Nephron progenitor cell (in vitro differentiated cells): ENCODE results near the gene FGD2.

Experiments
- DNase-seq: peaks from one replicate; pipeline ENCODE4 v3.0.0; 2021
- H3K27ac Mint-ChIP-seq: 2 replicates; pipeline ENCODE4 v1.8.0; 2021; ENCODE audit warnings: mild to moderate bottlenecking, moderate library complexity, mixed read lengths
- H3K27me3 Mint-ChIP-seq: 2 replicates; pipeline ENCODE4 v1.8.0; 2021; ENCODE audit warnings: mild to moderate bottlenecking, low read depth, mixed read lengths; ENCODE audit not compliant: poor library complexity
- H3K36me3 Mint-ChIP-seq: 2 replicates; pipeline ENCODE4 v1.8.0; 2021; ENCODE audit warnings: low read depth, mixed read lengths
- H3K4me1 Mint-ChIP-seq: 2 replicates; pipeline ENCODE4 v1.8.0; 2021; ENCODE audit warnings: mixed read lengths
- H3K4me3 Mint-ChIP-seq: 2 replicates; pipeline ENCODE4 v1.8.0; 2021; ENCODE audit warnings: mild to moderate bottlenecking, moderate library complexity, mixed read lengths
- H3K9me3 Mint-ChIP-seq: 2 replicates; pipeline ENCODE4 v1.8.0; 2021; ENCODE audit warnings: mild to moderate bottlenecking, moderate library complexity, mixed read lengths
- TF ChIP-seq, protein P1 (sequence below): fragments of 200-600 bp; sonication (generic); IDR thresholded peaks from 2 replicates; pipeline ENCODE4 v1.5.0; 2021; ENCODE audit warnings: antibody characterized with exemption

Gene FGD2

DNA sequence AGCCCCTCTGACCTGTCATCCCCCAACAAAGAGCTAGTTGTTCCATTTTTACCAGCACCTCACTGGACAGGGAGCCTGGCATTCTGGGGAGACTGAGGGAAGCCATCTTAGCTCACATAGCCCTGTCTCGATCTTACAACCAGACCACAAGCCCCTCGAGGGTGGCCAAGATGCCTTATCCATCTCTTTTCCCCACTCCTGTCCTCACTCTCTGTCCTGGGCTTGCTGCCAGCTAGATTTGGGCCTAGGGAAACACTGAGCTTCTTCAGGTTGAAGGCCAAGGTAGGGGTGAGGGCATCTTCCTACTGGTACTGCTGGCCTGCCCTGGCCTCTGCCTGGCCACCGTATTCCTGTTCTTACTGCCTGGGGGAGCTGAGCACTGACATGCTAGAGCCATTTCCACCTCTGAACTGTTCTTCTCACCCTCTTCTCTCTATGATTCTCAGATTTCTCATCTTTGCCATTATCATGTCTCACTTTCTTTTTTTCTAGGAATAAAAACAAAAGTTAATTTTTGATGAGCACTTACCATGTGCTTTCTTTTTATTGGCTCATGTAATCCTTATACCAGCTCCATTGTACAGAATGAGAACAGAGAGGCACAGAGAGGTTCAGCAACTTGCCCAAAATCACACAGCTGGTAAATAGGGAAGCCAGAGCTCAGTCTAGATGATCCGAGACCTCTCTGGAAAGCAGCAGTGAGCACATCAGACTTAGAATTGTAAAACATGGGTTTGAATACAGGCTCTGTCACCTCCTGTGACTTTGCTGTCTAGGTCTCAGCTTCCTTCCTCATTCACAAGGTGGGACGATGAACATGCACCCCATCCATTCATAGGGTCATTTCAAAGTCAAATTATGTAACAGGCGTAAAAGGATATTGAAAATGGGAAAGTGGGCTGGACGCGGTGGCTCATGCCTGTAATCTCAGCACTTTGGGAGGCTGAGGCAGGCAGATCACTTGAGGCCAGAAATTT, 28.7 kb downstream of the FGD2 start:
- TF ChIP-seq, protein P1, sequence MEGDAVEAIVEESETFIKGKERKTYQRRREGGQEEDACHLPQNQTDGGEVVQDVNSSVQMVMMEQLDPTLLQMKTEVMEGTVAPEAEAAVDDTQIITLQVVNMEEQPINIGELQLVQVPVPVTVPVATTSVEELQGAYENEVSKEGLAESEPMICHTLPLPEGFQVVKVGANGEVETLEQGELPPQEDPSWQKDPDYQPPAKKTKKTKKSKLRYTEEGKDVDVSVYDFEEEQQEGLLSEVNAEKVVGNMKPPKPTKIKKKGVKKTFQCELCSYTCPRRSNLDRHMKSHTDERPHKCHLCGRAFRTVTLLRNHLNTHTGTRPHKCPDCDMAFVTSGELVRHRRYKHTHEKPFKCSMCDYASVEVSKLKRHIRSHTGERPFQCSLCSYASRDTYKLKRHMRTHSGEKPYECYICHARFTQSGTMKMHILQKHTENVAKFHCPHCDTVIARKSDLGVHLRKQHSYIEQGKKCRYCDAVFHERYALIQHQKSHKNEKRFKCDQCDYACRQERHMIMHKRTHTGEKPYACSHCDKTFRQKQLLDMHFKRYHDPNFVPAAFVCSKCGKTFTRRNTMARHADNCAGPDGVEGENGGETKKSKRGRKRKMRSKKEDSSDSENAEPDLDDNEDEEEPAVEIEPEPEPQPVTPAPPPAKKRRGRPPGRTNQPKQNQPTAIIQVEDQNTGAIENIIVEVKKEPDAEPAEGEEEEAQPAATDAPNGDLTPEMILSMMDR, result no peak
- Mint-ChIP-seq H3K4me1 (no peaks in the 10 kb centered on the region), H3K36me3 (no peaks in the 10 kb centered on the region)

DNA sequence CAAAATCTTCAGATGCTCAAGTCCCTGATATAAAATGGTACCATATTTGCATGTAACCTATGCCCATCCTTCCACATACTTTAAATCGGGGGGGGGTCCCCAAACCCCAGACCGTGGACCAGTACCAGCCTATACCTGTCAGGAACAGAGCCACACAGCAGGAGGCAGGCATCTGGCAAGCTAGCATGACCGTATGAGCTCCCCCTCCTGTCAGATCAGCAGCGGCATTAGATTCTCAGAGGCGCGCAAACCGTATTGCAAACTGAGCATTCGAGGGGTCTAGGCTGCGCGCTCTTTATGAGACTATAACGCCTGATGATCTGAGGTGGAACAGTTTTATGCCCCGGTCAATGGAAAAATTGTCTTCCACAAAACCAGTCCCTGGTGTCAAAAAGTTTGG, 30.7 kb downstream of the FGD2 start:
- peaks cover 5% of the 10 kb centered on the region for H3K9me3 Mint-ChIP-seq
- H3K36me3 Mint-ChIP-seq, result no peaks in the 10 kb centered on the region
- peaks cover 6% of the 10 kb centered on the region for H3K27me3 Mint-ChIP-seq
- no peak overlapping the region for H3K4me3 Mint-ChIP-seq
- no peaks in the 10 kb centered on the region for H3K4me1 Mint-ChIP-seq
- DNase-seq, result no peak
- TF ChIP-seq, protein P1, result no peak
- no peak overlapping the region for H3K27ac Mint-ChIP-seq

More for the DNA sequence above, 28.7 kb downstream of the FGD2 start:
- Mint-ChIP-seq H3K27ac (no peak overlapping the region), H3K9me3 (peaks cover 20% of the 10 kb centered on the region), H3K27me3 (peaks cover 3% of the 10 kb centered on the region), H3K4me3 (no peak overlapping the region)
- no peak for DNase-seq

DNA sequence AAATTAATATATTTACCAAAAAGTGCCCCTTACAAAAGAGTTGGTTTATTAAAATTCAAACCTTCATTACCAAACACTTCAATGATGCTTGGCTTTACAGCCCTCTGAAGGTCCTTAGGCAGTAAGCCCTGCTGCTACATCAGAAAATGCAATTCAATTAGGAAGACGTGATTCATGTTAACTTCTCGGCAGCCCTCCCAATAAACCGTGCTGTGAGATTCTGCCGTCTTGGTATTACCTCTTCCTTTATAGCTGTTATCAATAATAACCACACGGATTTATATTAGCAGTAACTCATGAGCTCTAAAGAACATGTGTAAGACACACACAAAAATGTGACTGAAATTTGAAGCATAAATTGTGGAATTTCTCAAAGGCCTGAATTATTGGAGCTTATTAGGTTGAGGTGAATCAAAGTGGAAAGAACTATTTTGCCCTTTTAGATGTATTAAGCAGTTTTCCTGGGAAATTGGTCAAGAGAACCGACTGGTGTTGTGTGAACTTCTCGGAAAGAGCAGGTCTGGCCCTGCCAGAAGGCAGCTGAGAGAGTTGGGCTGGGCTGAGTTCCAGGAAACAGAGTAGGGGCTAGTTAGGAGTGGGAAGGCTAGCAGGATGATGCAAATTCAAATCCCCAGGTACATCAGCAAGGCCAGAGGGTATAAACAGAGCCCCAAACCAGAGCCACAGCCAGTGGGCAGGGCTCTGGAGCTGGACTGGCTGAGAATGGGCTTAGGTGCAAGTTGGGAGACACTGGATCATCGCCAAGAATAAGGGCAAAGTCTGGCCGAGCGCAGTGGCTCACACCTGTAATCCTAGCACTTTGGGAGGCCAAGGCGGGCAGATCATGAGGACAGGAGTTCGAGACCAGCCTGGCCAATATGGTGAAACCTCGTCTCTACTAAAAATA, 33.1 kb downstream of the FGD2 start:
- H3K36me3 Mint-ChIP-seq, result no peaks in the 10 kb centered on the region
- no peaks in the 10 kb centered on the region for H3K4me1 Mint-ChIP-seq
- H3K27ac Mint-ChIP-seq, result no peak overlapping the region
- TF ChIP-seq, protein P1, result no peak
- H3K27me3 Mint-ChIP-seq, result peaks cover 8% of the 10 kb centered on the region
- no peak overlapping the region for H3K4me3 Mint-ChIP-seq
- H3K9me3 Mint-ChIP-seq, result no peaks in the 10 kb centered on the region
- DNase-seq, result no peak

DNA sequence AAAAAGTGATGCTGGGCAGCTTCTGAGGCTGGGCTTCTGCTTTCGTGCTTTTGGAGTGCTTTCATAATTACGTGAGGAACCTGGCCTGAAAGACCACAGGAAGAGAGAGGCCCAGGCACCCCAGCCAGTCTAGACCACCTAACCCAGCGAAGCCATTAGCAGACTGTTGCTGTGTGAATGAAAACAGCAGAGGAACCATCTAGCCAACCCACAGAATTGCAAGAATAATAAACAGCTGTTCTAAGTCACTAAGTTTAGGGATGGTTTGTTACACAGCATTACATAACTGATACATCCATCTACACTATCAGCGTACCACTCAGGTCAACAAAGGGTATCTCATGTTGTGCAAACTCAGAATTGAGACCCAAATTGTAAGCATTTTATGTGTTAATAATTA, 34.5 kb downstream of the FGD2 start:
- Mint-ChIP-seq H3K4me3 (no peak overlapping the region), H3K9me3 (no peaks in the 10 kb centered on the region), H3K27ac (no peak overlapping the region), H3K36me3 (no peaks in the 10 kb centered on the region), H3K4me1 (no peaks in the 10 kb centered on the region), H3K27me3 (peaks cover 8% of the 10 kb centered on the region)
- no peak for DNase-seq
- TF ChIP-seq, protein P1, result no peak

DNA sequence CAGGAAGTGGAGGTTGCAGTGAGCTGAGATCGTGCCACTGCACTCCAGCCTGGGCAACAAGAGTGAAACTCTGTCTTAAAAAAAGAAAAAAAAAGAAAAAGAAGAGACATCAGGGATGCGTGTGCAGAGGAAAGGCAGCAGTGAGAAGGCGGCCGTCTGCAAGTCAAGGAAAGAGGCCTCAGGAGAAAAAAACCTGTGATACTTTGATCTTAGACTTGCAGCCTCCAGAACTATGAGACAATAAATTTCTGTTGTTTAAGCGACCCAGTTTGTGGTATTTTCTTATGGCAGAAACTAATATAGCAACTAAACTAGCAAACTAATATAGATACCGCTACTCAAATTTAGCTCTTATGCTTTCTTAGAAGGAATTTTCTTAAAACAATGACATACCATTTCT, 36.1 kb downstream of the FGD2 start:
- no peak for DNase-seq
- H3K4me3 Mint-ChIP-seq, result no peak overlapping the region
- H3K27ac Mint-ChIP-seq, result no peak overlapping the region
- no peaks in the 10 kb centered on the region for H3K36me3 Mint-ChIP-seq
- H3K4me1 Mint-ChIP-seq, result no peaks in the 10 kb centered on the region
- H3K27me3 Mint-ChIP-seq, result peaks cover 5% of the 10 kb centered on the region
- H3K9me3 Mint-ChIP-seq, result no peaks in the 10 kb centered on the region
- TF ChIP-seq, protein P1, result no peak
